ENCODE data around the gene PDCD1.
"Not testable (repeated sequence)": the region's sequence is repeated elsewhere in the genome, so short reads cannot be mapped to it uniquely, and the experiment has no call there.

Gene PDCD1

DNA sequence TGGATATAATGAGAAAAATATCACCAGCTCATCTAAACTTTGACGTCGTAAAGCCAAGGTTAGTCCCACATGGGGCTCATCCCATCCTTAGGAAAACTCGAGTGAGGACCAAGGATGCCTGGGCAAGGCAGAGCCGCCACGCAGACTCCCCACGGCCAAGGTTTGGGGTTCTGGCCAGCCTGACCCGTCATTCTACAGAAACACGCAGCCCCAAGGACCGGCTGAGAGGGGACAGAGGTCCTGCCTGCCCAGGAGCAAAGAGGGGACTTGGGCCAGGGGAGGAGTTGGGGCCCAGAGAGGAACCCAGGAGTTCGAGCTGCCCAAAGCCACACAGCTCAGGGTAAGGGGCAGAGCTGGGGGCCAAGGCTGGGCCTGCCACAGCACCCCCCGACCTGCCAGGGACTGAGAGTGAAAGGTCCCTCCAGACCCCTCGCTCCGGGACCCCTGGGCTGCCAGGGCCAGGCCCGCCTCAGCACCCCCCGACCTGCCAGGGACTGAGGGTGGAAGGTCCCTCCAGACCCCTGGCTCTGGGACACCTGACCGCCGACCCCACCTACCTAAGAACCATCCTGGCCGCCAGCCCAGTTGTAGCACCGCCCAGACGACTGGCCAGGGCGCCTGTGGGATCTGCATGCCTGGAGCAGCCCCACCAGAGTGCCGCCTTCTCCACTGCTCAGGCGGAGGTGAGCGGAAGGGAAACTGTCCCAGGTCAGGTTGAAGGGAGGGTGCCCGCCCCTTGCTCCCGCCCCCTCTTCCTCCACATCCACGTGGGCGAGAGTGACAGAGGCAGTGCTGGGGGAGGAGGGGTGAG, at the start of gene PDCD1:
Gene PDCD1 (minus strand): TSS at position 689 of the 811 bp plus-strand sequence. CDS start 56 bp downstream, at position 633.
- no peak for DNase-seq (ENCODE audit: low read depth)

DNA sequence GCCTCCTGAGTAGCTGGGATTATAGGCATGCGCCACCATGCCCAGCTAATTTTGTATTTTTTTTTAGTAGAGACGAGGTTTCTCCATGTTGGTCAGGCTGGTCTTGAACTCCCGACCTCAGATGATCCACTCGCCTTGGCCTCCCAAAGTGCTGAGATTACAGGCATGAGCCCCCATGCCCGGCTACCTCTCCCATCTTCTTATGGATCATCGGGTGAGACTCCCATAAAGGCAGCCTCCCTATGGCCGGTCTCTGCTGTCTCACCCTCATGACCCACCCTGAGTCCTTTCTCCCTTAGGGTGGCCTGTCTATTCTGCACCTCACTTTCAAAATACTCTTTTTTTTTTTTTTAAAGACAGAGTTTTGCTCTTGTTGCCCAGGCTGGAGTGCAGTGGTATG, 49.1 kb upstream of the PDCD1 start:
- DNase-seq (ENCODE audit: low read depth), result not testable (repeated sequence)

GRCh38 chr2:241906826-241907570, 48.3 kb upstream of the PDCD1 start:
- no peak for DNase-seq (ENCODE audit: low read depth)

DNA sequence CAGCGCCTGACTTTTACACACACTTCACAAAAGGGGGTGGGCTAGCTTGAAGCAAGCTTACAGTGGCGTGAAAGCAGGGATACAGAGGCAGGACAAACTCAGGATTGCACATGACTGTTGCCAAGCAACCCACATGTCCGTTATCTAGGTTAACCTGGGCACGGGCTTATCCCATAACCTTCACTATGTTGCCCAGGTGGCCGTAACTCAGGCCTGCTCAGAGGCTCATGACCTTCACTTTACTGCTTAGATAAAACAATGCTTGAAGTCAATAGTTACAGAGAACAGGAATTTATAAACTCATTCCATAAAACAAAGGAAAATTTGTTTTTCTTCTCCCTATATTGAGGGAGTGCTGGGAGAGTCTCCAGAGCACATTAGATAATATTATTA, 47.7 kb upstream of the PDCD1 start:
- not testable (repeated sequence) for DNase-seq (ENCODE audit: low read depth)

- DNase-seq (ENCODE audit: low read depth), result no peak
Measured at GRCh38 chr2:241905716-241906377, 47.2 kb upstream of the PDCD1 start.

- no peak for DNase-seq (ENCODE audit: low read depth)
Measured at GRCh38 chr2:241904791-241905710, 46.4 kb upstream of the PDCD1 start.

GRCh38 chr2:241904011-241904718, 45.5 kb upstream of the PDCD1 start:
- no peak for DNase-seq (ENCODE audit: low read depth)

DNA sequence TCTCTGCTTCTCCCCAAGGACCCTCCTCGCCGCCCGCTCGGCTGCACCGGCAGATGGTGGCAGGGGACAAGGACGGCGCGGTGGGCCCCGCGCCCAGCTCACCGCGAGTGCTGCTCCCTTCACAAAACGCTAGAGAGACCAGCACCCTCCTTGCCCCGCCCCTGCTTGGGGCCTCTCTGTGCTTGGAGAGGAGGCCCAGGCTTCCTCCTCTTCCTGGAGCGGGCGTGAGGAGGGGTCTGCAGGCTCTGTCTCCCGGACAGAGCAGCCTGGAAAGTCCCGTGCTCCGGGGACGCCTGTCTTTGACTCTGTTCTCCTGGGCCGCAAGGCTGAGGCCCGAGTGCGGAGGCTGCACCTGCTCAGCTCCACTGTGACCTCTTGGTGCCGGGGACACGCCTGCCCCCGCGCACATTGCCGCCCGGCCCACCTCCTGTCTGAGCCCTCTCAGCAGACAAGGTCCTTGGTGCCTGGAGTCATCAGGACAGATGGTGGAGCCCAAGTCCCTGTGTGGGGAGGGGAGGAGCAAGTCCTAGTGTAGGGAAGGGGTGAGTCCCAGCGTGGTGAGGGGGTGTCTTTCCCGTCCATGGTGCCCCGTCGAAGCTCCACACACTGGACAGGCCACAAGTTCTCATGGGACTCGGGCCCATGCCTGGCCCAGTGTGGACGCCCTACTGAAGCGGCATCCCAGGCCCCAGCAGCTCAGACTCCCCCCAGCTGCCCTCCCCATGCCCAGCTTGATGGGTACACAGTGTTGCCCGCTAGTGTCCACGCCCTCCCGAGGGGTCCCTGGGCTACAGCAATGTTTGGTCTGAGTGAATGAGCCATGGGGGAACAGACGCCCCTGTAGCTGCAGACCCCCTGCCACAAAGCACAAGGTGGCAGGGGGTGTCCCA, 44.7 kb upstream of the PDCD1 start:
- no peak for DNase-seq (ENCODE audit: low read depth)

- no peak for DNase-seq (ENCODE audit: low read depth)
Measured at GRCh38 chr2:241902357-241902991, 43.8 kb upstream of the PDCD1 start.

GRCh38 chr2:241901500-241902351, 43.0 kb upstream of the PDCD1 start:
- no peak for DNase-seq (ENCODE audit: low read depth)

GRCh38 chr2:241901018-241901380, 42.3 kb upstream of the PDCD1 start:
- no peak for DNase-seq (ENCODE audit: low read depth)

- no peak for DNase-seq (ENCODE audit: low read depth)
Measured at GRCh38 chr2:241900251-241901017, 41.7 kb upstream of the PDCD1 start.

- DNase-seq (ENCODE audit: low read depth), result no peak
Measured at GRCh38 chr2:241898463-241899270, 40.0 kb upstream of the PDCD1 start.

DNA sequence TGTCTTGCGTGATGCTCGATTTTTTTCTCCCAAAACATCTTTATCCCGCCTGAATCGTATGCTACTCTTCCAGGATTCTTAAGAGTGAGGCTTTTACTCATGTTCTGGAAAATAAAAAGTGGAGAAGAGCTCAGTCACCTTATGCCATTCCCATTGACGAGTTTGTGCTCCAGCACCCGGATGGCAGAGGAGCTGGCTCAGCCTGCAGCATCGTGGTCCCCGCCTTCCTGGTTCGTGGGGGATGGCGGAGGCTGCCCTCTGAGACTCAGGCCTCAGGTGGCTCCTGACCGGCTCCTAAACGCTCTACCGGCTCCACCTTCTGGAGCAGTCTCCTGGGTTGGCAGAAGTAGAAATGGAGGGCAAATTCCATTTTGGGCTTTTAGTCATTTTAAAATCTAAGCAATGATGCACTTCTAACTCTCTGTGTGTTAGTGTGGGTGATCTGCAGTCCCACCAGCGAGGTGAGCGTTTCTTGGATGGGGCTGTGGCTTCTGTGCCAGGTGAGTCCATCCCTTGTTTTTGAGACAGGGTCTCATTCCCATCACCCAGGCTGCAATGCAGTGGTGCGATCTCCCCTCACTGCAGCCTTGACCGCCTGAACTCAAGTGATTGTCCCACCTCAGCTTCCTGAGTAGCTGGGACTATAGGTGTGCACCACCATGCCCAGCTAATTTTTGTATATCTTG, 38.7 kb upstream of the PDCD1 start:
- no peak for DNase-seq (ENCODE audit: low read depth)

- no peak for DNase-seq (ENCODE audit: low read depth)
Measured at GRCh38 chr2:241896746-241897201, 38.1 kb upstream of the PDCD1 start.
